ENCODE results near the gene NLRP2B.
"Not testable (repeated sequence)": the region's sequence is repeated elsewhere in the genome, so short reads cannot be mapped to it uniquely, and the experiment has no call there.

The NLRP2B gene

GRCh38 chrX:57641338-57641737, 38.7 kb downstream of the NLRP2B start:
- DNase-seq (ENCODE audit: insufficient read length, low spot score) = no peak
- TF ChIP-seq CTCF (IDR thresholded peaks at IDR 0.05; ENCODE audit: insufficient read depth, missing control alignments) = no peak
- FAIRE-seq = no peak

GRCh38 chrX:57640674-57641016, 39.4 kb downstream of the NLRP2B start:
- FAIRE-seq (no peak), DNase-seq (ENCODE audit: insufficient read length, low spot score) (no peak)
- TF ChIP-seq CTCF (IDR thresholded peaks at IDR 0.05; ENCODE audit: insufficient read depth, missing control alignments) = no peak

GRCh38 chrX:57629438-57629837, 50.6 kb downstream of the NLRP2B start:
- FAIRE-seq = not testable (repeated sequence)

More at GRCh38 chrX:57629438-57629837, 50.6 kb downstream of the NLRP2B start:
- DNase-seq (ENCODE audit: insufficient read length, low spot score) = not testable (repeated sequence)

Measured in D721Med (cell line).